ENCODE measurements around the gene DYNC2H1.

DNA sequence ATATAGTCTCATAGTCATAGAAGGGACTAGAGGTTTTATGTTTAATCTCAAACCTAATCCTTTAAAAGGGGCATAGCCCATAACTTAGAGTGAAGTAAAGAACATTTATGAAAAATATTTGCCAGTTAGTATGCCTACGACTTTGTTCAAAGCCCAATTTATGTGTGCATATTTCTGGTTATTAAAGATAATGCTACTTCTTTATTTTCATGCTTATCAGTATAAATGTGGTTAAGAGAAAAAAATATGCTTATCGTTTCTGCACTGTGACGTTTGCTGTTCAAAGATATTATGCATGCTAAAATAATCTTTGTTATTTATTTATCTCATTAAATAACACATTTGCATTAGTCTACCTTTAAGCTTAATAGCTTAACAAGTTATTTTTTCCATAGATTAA lies 343.9 kb downstream of the DYNC2H1 start:
- TF ChIP-seq, protein P1, sequence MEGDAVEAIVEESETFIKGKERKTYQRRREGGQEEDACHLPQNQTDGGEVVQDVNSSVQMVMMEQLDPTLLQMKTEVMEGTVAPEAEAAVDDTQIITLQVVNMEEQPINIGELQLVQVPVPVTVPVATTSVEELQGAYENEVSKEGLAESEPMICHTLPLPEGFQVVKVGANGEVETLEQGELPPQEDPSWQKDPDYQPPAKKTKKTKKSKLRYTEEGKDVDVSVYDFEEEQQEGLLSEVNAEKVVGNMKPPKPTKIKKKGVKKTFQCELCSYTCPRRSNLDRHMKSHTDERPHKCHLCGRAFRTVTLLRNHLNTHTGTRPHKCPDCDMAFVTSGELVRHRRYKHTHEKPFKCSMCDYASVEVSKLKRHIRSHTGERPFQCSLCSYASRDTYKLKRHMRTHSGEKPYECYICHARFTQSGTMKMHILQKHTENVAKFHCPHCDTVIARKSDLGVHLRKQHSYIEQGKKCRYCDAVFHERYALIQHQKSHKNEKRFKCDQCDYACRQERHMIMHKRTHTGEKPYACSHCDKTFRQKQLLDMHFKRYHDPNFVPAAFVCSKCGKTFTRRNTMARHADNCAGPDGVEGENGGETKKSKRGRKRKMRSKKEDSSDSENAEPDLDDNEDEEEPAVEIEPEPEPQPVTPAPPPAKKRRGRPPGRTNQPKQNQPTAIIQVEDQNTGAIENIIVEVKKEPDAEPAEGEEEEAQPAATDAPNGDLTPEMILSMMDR (conservative IDR thresholded peaks at IDR 0.05; ENCODE audit: low read depth, low read length): no peak
- no peak for TF ChIP-seq EZH2 (IDR thresholded peaks at IDR 0.05; ENCODE audit: borderline replicate concordance, low read depth, low read length, poor library complexity, severe bottlenecking)

Measured in A673 (cell line).